ENCODE measurements around the gene WSCD2. TPM values are rescaled to one million over a fixed set of nuclear protein-coding genes. Genes with fewer than 3 reads are reported as not detected.

The WSCD2 gene
- total RNA-seq, 2 experiments from 2014 or later: not detected

DNA sequence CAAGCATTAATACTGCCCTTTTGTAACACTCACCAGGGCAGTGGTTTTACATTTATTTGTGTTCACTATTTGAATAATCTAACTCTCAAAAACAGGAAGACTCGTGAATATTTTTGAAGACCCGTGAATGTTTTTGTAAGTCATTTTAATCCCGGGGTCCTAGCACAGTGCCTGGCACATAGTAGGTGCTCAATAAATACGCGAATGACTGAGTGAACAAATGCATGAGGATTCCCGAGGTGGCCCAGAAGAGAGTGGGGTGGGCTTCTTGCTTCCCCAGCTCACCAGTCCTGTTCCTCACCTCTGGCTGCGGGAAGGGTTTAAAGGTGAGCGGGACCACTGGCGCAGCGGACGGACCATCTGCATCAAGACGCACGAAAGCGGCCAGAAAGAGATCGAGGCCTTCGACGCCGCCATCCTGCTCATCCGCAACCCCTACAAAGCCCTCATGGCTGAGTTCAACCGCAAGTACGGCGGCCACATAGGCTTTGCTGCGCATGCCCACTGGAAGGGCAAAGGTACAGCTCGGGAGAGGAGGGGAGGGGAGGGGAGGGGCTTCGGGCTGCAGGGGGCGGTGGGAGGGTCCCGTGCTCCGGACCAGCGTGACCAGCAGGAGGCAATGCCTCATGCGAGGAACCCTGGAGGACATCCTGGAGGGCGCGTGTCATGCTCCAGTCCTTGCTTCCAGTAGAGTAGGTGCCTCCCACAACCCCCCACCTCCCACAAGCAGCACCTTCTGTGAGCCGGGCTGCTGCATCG is 111.1 kb downstream of the WSCD2 start:
- TF ChIP-seq, protein P1, sequence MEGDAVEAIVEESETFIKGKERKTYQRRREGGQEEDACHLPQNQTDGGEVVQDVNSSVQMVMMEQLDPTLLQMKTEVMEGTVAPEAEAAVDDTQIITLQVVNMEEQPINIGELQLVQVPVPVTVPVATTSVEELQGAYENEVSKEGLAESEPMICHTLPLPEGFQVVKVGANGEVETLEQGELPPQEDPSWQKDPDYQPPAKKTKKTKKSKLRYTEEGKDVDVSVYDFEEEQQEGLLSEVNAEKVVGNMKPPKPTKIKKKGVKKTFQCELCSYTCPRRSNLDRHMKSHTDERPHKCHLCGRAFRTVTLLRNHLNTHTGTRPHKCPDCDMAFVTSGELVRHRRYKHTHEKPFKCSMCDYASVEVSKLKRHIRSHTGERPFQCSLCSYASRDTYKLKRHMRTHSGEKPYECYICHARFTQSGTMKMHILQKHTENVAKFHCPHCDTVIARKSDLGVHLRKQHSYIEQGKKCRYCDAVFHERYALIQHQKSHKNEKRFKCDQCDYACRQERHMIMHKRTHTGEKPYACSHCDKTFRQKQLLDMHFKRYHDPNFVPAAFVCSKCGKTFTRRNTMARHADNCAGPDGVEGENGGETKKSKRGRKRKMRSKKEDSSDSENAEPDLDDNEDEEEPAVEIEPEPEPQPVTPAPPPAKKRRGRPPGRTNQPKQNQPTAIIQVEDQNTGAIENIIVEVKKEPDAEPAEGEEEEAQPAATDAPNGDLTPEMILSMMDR (conservative IDR thresholded peaks at IDR 0.05; ENCODE audit: low read length): no peak
- TF ChIP-seq EZH2phosphoT487 (IDR thresholded peaks at IDR 0.05; ENCODE audit: borderline replicate concordance, low read depth, low read length): no peak
- H3K4me2 ChIP-seq (ENCODE audit: low read length): no peak overlapping the region
- no peak overlapping the region for H3K27ac ChIP-seq (ENCODE audit: low read depth, low read length, poor library complexity, severe bottlenecking)
- ChIA-PET CTCF (ENCODE audit: unreplicated experiment) (no interaction called here), POLR2A (no interaction called here)
- no TSS peak for BruUV-seq (replicated peaks)
- H3K9me3 ChIP-seq (ENCODE audit: low read length): no peaks in the 10 kb centered on the region
- H3K4me1 ChIP-seq (ENCODE audit: insufficient read depth, low read length, poor library complexity, severe bottlenecking): no peaks in the 10 kb centered on the region
- H3K9me2 ChIP-seq (ENCODE audit: insufficient read depth, low read length): no peaks in the 10 kb centered on the region
- intact Hi-C loops (cut with micrococcal nuclease; ENCODE audit: unreplicated experiment): no loop called here
- H4K20me1 ChIP-seq (ENCODE audit: insufficient read depth, low read length): no peaks in the 10 kb centered on the region
- H3K36me3 ChIP-seq (ENCODE audit: insufficient read depth, low read length): no peaks in the 10 kb centered on the region
- H2AFZ ChIP-seq (ENCODE audit: low read length): no peak overlapping the region
- H3K79me2 ChIP-seq (ENCODE audit: insufficient read depth, low read depth, low read length): no peaks in the 10 kb centered on the region
- H3K4me3 ChIP-seq (ENCODE audit: low read depth, low read length, poor library complexity, severe bottlenecking): no peak overlapping the region
- no peak for DNase-seq (ENCODE audit: low spot score)

DNA sequence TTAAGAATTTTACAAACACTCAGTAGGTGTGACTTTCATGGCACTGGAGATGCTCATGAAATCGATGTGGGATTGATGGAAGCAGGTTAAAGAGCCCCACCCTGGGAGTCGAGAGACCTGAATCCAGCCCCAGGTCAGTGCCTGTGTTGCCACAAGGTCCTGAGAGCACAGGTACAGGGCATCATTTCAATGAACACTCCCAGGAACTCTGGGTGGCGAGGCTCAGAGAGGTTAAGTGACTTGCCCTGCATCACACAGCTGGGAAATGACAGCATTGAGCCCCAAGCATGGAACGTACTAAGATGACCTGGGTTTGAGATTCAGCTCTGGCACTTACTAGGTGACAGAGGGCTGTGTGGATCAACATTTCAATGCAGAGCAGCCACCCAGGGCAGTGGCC is 111.8 kb downstream of the WSCD2 start:
- no TSS peak for BruUV-seq (replicated peaks)
- DNase-seq (ENCODE audit: low spot score): no peak
- Histone ChIP-seq H3K9me3 (ENCODE audit: low read length) (no peaks in the 10 kb centered on the region), H3K9me2 (ENCODE audit: insufficient read depth, low read length) (no peaks in the 10 kb centered on the region), H3K4me1 (ENCODE audit: insufficient read depth, low read length, poor library complexity, severe bottlenecking) (no peaks in the 10 kb centered on the region), H4K20me1 (ENCODE audit: insufficient read depth, low read length) (no peaks in the 10 kb centered on the region), H3K27ac (ENCODE audit: low read depth, low read length, poor library complexity, severe bottlenecking) (no peak overlapping the region), H3K4me2 (ENCODE audit: low read length) (no peak overlapping the region), H2AFZ (ENCODE audit: low read length) (no peak overlapping the region), H3K4me3 (ENCODE audit: low read depth, low read length, poor library complexity, severe bottlenecking) (no peak overlapping the region), H3K36me3 (ENCODE audit: insufficient read depth, low read length) (no peaks in the 10 kb centered on the region), H3K79me2 (ENCODE audit: insufficient read depth, low read depth, low read length) (no peaks in the 10 kb centered on the region)
- POLR2A ChIA-PET: no interaction called here
- CTCF ChIA-PET (ENCODE audit: unreplicated experiment): no interaction called here
- TF ChIP-seq, protein P1 (conservative IDR thresholded peaks at IDR 0.05; ENCODE audit: low read length): no peak
- TF ChIP-seq EZH2phosphoT487 (IDR thresholded peaks at IDR 0.05; ENCODE audit: borderline replicate concordance, low read depth, low read length): no peak
- intact Hi-C loops (cut with micrococcal nuclease; ENCODE audit: unreplicated experiment): no loop called here

- H2AFZ ChIP-seq (ENCODE audit: low read length): no peak overlapping the region
- no peak overlapping the region for H3K27ac ChIP-seq (ENCODE audit: low read depth, low read length, poor library complexity, severe bottlenecking)
- no peaks in the 10 kb centered on the region for H3K79me2 ChIP-seq (ENCODE audit: insufficient read depth, low read depth, low read length)
- H4K20me1 ChIP-seq (ENCODE audit: insufficient read depth, low read length): no peaks in the 10 kb centered on the region
- no peaks in the 10 kb centered on the region for H3K36me3 ChIP-seq (ENCODE audit: insufficient read depth, low read length)
- BruUV-seq (replicated peaks): no TSS peak
- ChIA-PET CTCF (ENCODE audit: unreplicated experiment) (interaction anchor here (0.5 kb wide), 1 partner anchor 71 kb away, joined by 3 read pairs; no protein-coding TSS in a partner anchor), POLR2A (no interaction called here)
- H3K4me2 ChIP-seq (ENCODE audit: low read length): no peak overlapping the region
- H3K4me3 ChIP-seq (ENCODE audit: low read depth, low read length, poor library complexity, severe bottlenecking): no peak overlapping the region
- H3K9me3 ChIP-seq (ENCODE audit: low read length): no peaks in the 10 kb centered on the region
- no peaks in the 10 kb centered on the region for H3K9me2 ChIP-seq (ENCODE audit: insufficient read depth, low read length)
- H3K4me1 ChIP-seq (ENCODE audit: insufficient read depth, low read length, poor library complexity, severe bottlenecking): no peaks in the 10 kb centered on the region
- intact Hi-C loops (cut with micrococcal nuclease; ENCODE audit: unreplicated experiment): no loop called here
- TF ChIP-seq, protein P1 (conservative IDR thresholded peaks at IDR 0.05; ENCODE audit: low read length): no peak
- TF ChIP-seq EZH2phosphoT487 (IDR thresholded peaks at IDR 0.05; ENCODE audit: borderline replicate concordance, low read depth, low read length): no peak
- DNase-seq (ENCODE audit: low spot score): no peak
Observed at GRCh38 chr12:108241986-108242703, 113.1 kb downstream of the WSCD2 start.
